GM19099 (cell line): ENCODE results near the gene RAVER1.

Experiments used
- POLR2A ChIP-seq: IDR thresholded peaks from 3 replicates; pipeline ENCODE4 v1.6.1; 2011; ENCODE audit warnings: low read depth; ENCODE audit not compliant: insufficient read length; ENCODE audit errors: extremely low read depth

RAVER1 gene

GRCh38 chr19:10332965-10333757 is at the start of gene RAVER1:
RAVER1 (minus strand) TSS chr19:10333529; CDS start chr19:10333507, 22 bp downstream.
- peak; percentile 90 for TF ChIP-seq POLR2A

- TF ChIP-seq POLR2A: peak; percentile 94
Observed at GRCh38 chr19:10380313-10381102, 47.2 kb upstream of the RAVER1 start, which contains the start of gene TYK2. TYK2 (minus strand) TSS chr19:10380572; CDS start chr19:10378406, 2,166 bp downstream.

- TF ChIP-seq POLR2A: no peak
Observed at GRCh38 chr19:10379880-10380312, 46.6 kb upstream of the RAVER1 start.

GRCh38 chr19:10378124-10378523 is 44.8 kb upstream of the RAVER1 start:
- no peak for TF ChIP-seq POLR2A

GRCh38 chr19:10374931-10375330 is 41.6 kb upstream of the RAVER1 start:
- TF ChIP-seq POLR2A: no peak

GRCh38 chr19:10372690-10373089 is 39.4 kb upstream of the RAVER1 start:
- TF ChIP-seq POLR2A: no peak

- TF ChIP-seq POLR2A: no peak
Observed at GRCh38 chr19:10368101-10368803, 34.9 kb upstream of the RAVER1 start.

GRCh38 chr19:10365518-10365917 is 32.2 kb upstream of the RAVER1 start:
- TF ChIP-seq POLR2A: no peak

- TF ChIP-seq POLR2A: no peak
Observed at GRCh38 chr19:10364644-10365043, 31.3 kb upstream of the RAVER1 start.

GRCh38 chr19:10363789-10364281 is 30.5 kb upstream of the RAVER1 start:
- no peak for TF ChIP-seq POLR2A

GRCh38 chr19:10362259-10362658 is 28.9 kb upstream of the RAVER1 start:
- no peak for TF ChIP-seq POLR2A

- TF ChIP-seq POLR2A: no peak
Observed at GRCh38 chr19:10361569-10362011, 28.3 kb upstream of the RAVER1 start.

- no peak for TF ChIP-seq POLR2A
Observed at GRCh38 chr19:10356431-10356830, 23.1 kb upstream of the RAVER1 start.

GRCh38 chr19:10353793-10354391 is 20.6 kb upstream of the RAVER1 start:
- TF ChIP-seq POLR2A: no peak
